Measurements from ENCODE around the gene WFDC12.
"Not testable (repeated sequence)": the region's sequence is repeated elsewhere in the genome, so short reads cannot be mapped to it uniquely, and the experiment has no call there.

Gene WFDC12

GRCh38 chr20:45124365-45124764 is at the start of gene WFDC12:
WFDC12 (minus strand) TSS chr20:45124465; CDS start chr20:45124447, 18 bp downstream.
- no peak for DNase-seq (ENCODE audit: low read depth in 2 of 2)

- DNase-seq (ENCODE audit: low read depth in 2 of 2) = no peak
Observed at GRCh38 chr20:45173522-45173921, 49.3 kb upstream of the WFDC12 start.

GRCh38 chr20:45164906-45165305 is 40.6 kb upstream of the WFDC12 start:
- DNase-seq (ENCODE audit: low read depth in 2 of 2) = no peak

GRCh38 chr20:45163083-45163803 is 39.0 kb upstream of the WFDC12 start:
- no peak for DNase-seq (ENCODE audit: low read depth in 2 of 2)

GRCh38 chr20:45157962-45158361 is 33.7 kb upstream of the WFDC12 start:
- no peak for DNase-seq (ENCODE audit: low read depth in 2 of 2)

GRCh38 chr20:45156713-45157112 is 32.4 kb upstream of the WFDC12 start:
- DNase-seq (ENCODE audit: low read depth in 2 of 2) = no peak

- DNase-seq (ENCODE audit: low read depth in 2 of 2) = not testable (repeated sequence)
Observed at GRCh38 chr20:45154794-45155193, 30.5 kb upstream of the WFDC12 start.

- DNase-seq (ENCODE audit: low read depth in 2 of 2) = no peak
Observed at GRCh38 chr20:45154183-45154582, 29.9 kb upstream of the WFDC12 start.

GRCh38 chr20:45153752-45154151 is 29.5 kb upstream of the WFDC12 start:
- no peak for DNase-seq (ENCODE audit: low read depth in 2 of 2)

- DNase-seq (ENCODE audit: low read depth in 2 of 2) = no peak
Observed at GRCh38 chr20:45153147-45153546, 28.9 kb upstream of the WFDC12 start.

GRCh38 chr20:45152405-45152804 is 28.1 kb upstream of the WFDC12 start:
- no peak for DNase-seq (ENCODE audit: low read depth in 2 of 2)

GRCh38 chr20:45149062-45149461 is 24.8 kb upstream of the WFDC12 start:
- no peak for DNase-seq (ENCODE audit: low read depth in 2 of 2)

GRCh38 chr20:45140836-45141235 is 16.6 kb upstream of the WFDC12 start:
- no peak for DNase-seq (ENCODE audit: low read depth in 2 of 2)

GRCh38 chr20:45139733-45140375 is 15.6 kb upstream of the WFDC12 start:
- not testable (repeated sequence) for DNase-seq (ENCODE audit: low read depth in 2 of 2)

- peak; percentile 66 to 82 for DNase-seq (ENCODE audit: low read depth in 2 of 2)
Observed at GRCh38 chr20:45138561-45139300, 14.5 kb upstream of the WFDC12 start.

- DNase-seq (ENCODE audit: low read depth in 2 of 2) = no peak
Observed at GRCh38 chr20:45136911-45137310, 12.6 kb upstream of the WFDC12 start.

GRCh38 chr20:45128099-45128498 is 3.8 kb upstream of the WFDC12 start:
- DNase-seq (ENCODE audit: low read depth in 2 of 2) = no peak

- DNase-seq (ENCODE audit: low read depth in 2 of 2) = no peak
Observed at GRCh38 chr20:45121388-45121787, 2.9 kb downstream of the WFDC12 start.

GRCh38 chr20:45119556-45120266 is 4.6 kb downstream of the WFDC12 start:
- no peak for DNase-seq (ENCODE audit: low read depth in 2 of 2)

- DNase-seq (ENCODE audit: low read depth in 2 of 2) = no peak
Observed at GRCh38 chr20:45118028-45118427, 6.2 kb downstream of the WFDC12 start.

GRCh38 chr20:45117581-45117980 is 6.7 kb downstream of the WFDC12 start:
- DNase-seq (ENCODE audit: low read depth in 2 of 2) = no peak

GRCh38 chr20:45115829-45116228 is 8.4 kb downstream of the WFDC12 start:
- no peak for DNase-seq (ENCODE audit: low read depth in 2 of 2)

Data from stimulated activated CD8-positive, alpha-beta memory T cell treated with anti-CD3 and anti-CD28 coated beads, Interleukin-2, amount 100 ng/mL, for 48 hours (primary cell).